ENCODE measurements around the gene CHCHD1.

CHCHD1 gene

DNA sequence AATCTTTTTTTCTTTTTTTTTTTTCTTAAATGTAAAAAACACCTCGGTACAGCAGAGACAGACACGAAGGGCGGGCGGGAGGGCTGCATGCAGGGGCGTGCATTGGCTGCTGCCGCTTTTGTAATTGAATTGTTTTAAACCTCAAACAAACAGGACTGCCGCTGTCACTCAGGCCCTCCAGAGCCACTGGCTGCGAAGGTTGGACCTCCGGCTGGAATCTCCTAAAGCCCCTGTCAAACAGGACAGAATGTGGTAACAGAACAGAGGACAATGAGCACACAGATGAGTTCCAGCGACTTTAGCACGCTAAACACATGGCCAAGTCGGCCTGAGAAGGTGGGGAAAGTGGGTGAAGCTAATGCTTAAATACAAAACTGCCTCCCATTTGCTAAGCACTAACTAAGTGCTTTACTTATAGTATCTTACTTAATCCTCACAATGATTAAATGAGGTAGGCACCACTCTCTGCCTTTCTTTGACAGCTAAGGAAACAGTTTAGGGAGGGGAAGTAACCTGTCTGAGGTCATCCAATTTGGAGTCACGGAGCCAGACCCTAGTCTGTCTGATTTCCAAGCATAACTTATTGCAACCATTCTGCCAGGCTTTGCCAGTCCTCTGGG, 32.5 kb downstream of the CHCHD1 start:
- H3K27ac ChIP-seq = no peak overlapping the region
- no peak overlapping the region for H3K9ac ChIP-seq (ENCODE audit: insufficient read length)
- H3K9me3 ChIP-seq (ENCODE audit: low read depth, low read length) = no peaks in the 10 kb centered on the region
- H3K36me3 ChIP-seq (ENCODE audit: insufficient read depth, low read length) = no peaks in the 10 kb centered on the region
- no peak for DNase-seq (ENCODE audit: low read depth, low spot score)
- H3K4me3 ChIP-seq = no peak overlapping the region
- TF ChIP-seq POLR2AphosphoS5 (IDR thresholded peaks at IDR 0.05; ENCODE audit: borderline replicate concordance, low read depth, low read length) = no peak
- TF ChIP-seq FOXP2 (optimal IDR thresholded peaks at IDR 0.05; ENCODE audit: control extremely low read depth, extremely low read length, insufficient read depth) = no peak
- TF ChIP-seq EZH2 (IDR thresholded peaks at IDR 0.05) = no peak

DNA sequence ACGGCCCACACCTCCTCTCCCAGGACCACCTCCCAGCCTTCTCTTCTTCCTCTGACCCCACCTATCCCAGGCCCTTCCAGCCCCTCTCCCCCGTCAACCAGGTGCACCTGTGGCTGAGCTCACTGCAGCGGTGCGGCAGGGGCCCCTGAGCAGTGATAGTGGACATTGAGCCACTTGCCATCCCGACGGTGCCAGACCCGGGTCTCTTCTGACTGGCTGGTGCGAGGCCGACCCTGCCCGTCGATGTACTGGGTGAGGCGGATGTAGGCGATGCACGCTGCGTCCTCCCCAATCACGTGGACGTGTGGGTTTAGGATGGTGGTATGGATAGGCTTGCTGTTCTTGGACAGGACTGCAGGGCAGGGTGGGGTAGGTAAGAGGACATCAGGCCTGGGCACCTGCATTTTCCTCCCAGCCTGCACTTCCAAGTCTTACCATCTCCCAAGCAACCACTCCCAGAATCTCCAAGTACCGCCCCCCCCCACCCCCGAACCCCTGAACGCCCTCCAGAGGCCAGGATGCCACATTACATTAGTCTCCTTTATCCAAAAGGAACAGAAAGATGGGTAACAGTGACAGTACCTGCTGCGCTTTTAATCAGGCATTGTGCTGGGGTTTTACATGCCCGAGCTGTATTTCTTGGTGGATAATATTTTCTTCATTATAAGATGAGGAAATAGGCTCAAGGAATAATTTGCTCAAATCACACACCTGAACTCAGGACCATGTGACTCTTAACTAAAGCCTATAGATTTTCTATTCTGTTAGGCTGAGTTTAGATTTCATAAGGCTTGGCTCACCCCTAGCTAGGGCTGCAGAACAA, 33.3 kb downstream of the CHCHD1 start:
- no peak for DNase-seq (ENCODE audit: low read depth, low spot score)
- H3K36me3 ChIP-seq (ENCODE audit: insufficient read depth, low read length) = no peaks in the 10 kb centered on the region
- H3K9me3 ChIP-seq (ENCODE audit: low read depth, low read length) = no peaks in the 10 kb centered on the region
- peak overlapping the region; percentile 77; the same call in 1 of the 2 replicates for H3K27ac ChIP-seq
- H3K9ac ChIP-seq (ENCODE audit: insufficient read length) = no peak overlapping the region
- no peak for TF ChIP-seq POLR2AphosphoS5 (IDR thresholded peaks at IDR 0.05; ENCODE audit: borderline replicate concordance, low read depth, low read length)
- TF ChIP-seq FOXP2 (optimal IDR thresholded peaks at IDR 0.05; ENCODE audit: control extremely low read depth, extremely low read length, insufficient read depth) = no peak
- TF ChIP-seq EZH2 (IDR thresholded peaks at IDR 0.05) = no peak
- H3K4me3 ChIP-seq = no peak overlapping the region

DNA sequence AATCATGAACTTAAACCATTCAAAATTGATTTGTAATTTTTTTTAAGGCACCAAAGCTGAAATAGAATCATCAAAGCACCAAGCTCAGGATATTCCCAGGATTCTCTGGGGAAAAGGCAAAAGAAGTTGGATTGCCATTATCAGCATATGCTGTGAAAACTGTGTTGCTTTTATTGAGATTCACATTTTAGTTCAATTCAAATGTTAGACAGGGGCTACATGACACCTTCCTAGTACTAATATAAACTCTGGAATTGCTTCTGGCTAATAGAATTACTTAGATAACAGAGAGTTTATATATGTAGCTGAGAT, 33.8 kb downstream of the CHCHD1 start:
- H3K27ac ChIP-seq = peak overlapping the region; percentile 77
- no peak for DNase-seq (ENCODE audit: low read depth, low spot score)
- TF ChIP-seq FOXP2 (optimal IDR thresholded peaks at IDR 0.05; ENCODE audit: control extremely low read depth, extremely low read length, insufficient read depth) (no peak), EZH2 (IDR thresholded peaks at IDR 0.05) (no peak), POLR2AphosphoS5 (IDR thresholded peaks at IDR 0.05; ENCODE audit: borderline replicate concordance, low read depth, low read length) (no peak)
- no peak overlapping the region for H3K9ac ChIP-seq (ENCODE audit: insufficient read length)
- no peaks in the 10 kb centered on the region for H3K9me3 ChIP-seq (ENCODE audit: low read depth, low read length)
- no peaks in the 10 kb centered on the region for H3K36me3 ChIP-seq (ENCODE audit: insufficient read depth, low read length)
- H3K4me3 ChIP-seq = no peak overlapping the region

DNA sequence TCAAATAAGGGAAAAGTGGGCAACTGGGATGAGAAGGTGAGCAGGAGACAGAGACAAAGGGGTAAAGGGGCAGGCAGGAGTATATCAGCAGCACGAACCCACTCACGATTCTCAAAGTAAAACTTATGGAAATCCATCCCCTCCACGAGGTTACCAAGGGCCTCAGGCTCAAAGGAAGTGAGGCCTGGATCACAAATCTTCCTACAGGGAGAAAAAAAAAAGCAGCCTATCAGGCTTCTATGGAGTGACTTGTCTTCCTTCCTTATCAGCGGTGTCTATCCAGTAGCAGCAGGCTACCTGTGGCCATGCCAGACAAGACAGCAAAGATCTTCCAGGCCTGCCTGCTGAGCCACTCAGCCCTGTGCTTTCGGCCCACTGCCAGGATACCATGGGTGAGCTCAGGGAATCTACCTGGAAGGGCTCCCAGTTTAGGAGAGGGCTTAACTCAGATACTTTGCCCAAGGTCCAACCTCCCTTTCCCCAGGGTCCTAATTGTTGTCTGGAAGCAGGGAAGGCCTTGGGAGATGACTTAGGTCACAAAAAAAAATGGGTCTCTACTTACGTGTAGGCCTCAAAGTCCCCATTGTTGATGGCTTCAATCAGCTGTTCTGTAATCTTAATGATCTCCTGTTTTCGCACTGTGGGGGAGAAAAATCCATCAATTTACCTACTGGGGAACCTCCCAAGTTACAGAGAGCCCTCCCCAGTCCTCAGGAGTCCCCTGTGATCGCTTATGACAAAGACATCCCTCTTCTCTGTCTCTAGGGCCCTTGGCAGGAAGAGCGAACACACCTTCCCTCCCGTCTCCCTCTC, 35.3 kb downstream of the CHCHD1 start:
- no peaks in the 10 kb centered on the region for H3K9me3 ChIP-seq (ENCODE audit: low read depth, low read length)
- no peak overlapping the region for H3K27ac ChIP-seq
- H3K9ac ChIP-seq (ENCODE audit: insufficient read length) = no peak overlapping the region
- no peak for TF ChIP-seq EZH2 (IDR thresholded peaks at IDR 0.05)
- TF ChIP-seq POLR2AphosphoS5 (IDR thresholded peaks at IDR 0.05; ENCODE audit: borderline replicate concordance, low read depth, low read length) = no peak
- no peak for TF ChIP-seq FOXP2 (optimal IDR thresholded peaks at IDR 0.05; ENCODE audit: control extremely low read depth, extremely low read length, insufficient read depth)
- H3K36me3 ChIP-seq (ENCODE audit: insufficient read depth, low read length) = no peaks in the 10 kb centered on the region
- DNase-seq (ENCODE audit: low read depth, low spot score) = no peak
- H3K4me3 ChIP-seq = no peak overlapping the region

DNA sequence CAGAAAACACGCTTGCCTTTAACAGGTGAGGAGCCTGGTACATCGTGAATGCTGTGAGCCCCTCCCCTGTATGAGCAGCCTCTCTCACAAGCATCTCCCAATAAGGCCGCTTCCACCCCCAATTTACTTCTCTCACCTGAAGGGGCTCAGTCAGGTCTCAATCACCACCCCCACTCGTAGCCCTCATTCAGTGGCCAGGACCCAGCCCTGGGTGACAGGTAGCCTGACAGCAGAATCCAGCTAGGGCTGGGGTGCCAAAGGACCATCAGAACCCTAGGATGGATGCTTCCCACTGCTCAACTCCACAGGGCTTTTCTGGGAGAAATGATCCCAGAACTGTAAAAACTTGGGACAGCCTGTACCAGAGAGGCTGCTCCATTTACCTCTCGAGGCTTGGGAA, 36.0 kb downstream of the CHCHD1 start:
- Histone ChIP-seq H3K36me3 (ENCODE audit: insufficient read depth, low read length) (no peaks in the 10 kb centered on the region), H3K4me3 (no peak overlapping the region), H3K27ac (no peak overlapping the region), H3K9ac (ENCODE audit: insufficient read length) (no peak overlapping the region), H3K9me3 (ENCODE audit: low read depth, low read length) (no peaks in the 10 kb centered on the region)
- TF ChIP-seq POLR2AphosphoS5 (IDR thresholded peaks at IDR 0.05; ENCODE audit: borderline replicate concordance, low read depth, low read length) (no peak), EZH2 (IDR thresholded peaks at IDR 0.05) (no peak), FOXP2 (optimal IDR thresholded peaks at IDR 0.05; ENCODE audit: control extremely low read depth, extremely low read length, insufficient read depth) (no peak)
- DNase-seq (ENCODE audit: low read depth, low spot score) = no peak

DNA sequence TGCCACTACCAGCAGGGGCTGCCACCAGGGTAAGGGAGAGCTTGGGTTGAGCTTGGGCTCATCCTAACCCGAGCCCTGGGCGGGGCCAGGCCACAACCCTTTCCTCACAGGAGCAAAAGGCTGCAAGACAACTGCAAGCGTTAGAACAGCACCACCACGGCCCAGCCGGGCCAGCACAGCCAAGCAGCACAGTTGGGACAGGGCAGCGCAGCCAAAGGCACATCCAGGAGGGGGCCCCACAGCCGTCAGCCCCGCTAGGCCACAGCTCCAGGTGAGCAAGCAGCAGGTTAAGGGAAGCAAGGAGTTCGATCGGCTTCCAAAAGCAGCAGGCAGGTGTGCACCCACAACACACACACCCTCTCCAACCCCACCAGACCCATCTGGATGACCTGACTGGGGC, 36.6 kb downstream of the CHCHD1 start:
- Histone ChIP-seq H3K36me3 (ENCODE audit: insufficient read depth, low read length) (no peaks in the 10 kb centered on the region), H3K9ac (ENCODE audit: insufficient read length) (no peak overlapping the region), H3K4me3 (no peak overlapping the region), H3K27ac (no peak overlapping the region), H3K9me3 (ENCODE audit: low read depth, low read length) (no peaks in the 10 kb centered on the region)
- no peak for DNase-seq (ENCODE audit: low read depth, low spot score)
- TF ChIP-seq POLR2AphosphoS5 (IDR thresholded peaks at IDR 0.05; ENCODE audit: borderline replicate concordance, low read depth, low read length) (no peak), FOXP2 (optimal IDR thresholded peaks at IDR 0.05; ENCODE audit: control extremely low read depth, extremely low read length, insufficient read depth) (no peak), EZH2 (IDR thresholded peaks at IDR 0.05) (no peak)

DNA sequence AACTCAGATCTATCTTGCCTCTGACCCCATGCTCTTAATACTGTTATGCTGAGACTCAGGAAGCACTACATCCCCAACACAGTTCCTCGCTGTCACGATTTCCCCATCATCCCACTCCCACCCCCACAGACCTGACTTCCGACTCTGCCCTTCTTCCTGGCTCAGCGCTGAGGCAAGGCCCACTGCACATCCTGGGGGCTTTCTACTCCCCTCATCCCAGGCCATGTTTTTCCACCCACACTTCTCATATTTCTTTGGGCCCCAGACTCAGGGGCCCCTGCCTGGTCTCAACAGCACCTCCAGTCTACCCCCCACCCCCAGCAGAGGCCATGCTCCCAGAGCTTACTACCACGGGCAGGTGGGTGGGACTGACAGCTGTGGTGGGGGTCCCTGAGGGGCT, 37.2 kb downstream of the CHCHD1 start:
- no peak for DNase-seq (ENCODE audit: low read depth, low spot score)
- TF ChIP-seq POLR2AphosphoS5 (IDR thresholded peaks at IDR 0.05; ENCODE audit: borderline replicate concordance, low read depth, low read length) (no peak), EZH2 (IDR thresholded peaks at IDR 0.05) (no peak), FOXP2 (optimal IDR thresholded peaks at IDR 0.05; ENCODE audit: control extremely low read depth, extremely low read length, insufficient read depth) (no peak)
- no peak overlapping the region for H3K4me3 ChIP-seq
- no peak overlapping the region for H3K27ac ChIP-seq
- no peaks in the 10 kb centered on the region for H3K36me3 ChIP-seq (ENCODE audit: insufficient read depth, low read length)
- no peak overlapping the region for H3K9ac ChIP-seq (ENCODE audit: insufficient read length)
- H3K9me3 ChIP-seq (ENCODE audit: low read depth, low read length) = no peaks in the 10 kb centered on the region

DNA sequence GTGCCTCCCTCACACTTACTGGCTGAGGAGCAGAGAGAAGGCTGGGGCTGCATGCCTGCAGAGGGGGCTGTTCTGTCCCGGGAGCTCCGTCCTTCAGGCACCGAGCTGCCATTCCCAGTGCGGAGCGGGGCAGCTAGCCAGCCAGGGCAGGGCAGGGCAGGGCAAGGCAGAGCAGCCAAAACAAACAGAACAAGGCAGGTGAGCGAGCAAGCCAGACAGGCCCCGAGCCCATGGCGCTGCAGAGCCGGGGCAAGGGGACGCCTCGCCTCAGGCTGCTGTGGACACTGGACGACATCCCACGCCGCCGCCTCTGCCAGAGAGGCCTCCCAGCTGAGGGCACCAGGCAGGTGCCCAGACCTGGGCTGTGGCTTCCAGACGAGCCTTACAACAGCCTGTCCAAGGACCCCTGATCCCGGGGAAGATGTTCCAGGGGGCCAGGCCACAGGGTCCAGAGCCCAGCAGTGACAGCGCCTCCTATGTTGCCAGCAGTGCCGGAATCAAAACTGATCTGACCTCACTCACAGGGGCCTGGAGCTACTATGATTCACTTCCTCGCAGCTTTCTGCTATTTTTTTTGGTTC, 37.8 kb downstream of the CHCHD1 start:
- no peak overlapping the region for H3K4me3 ChIP-seq
- TF ChIP-seq FOXP2 (optimal IDR thresholded peaks at IDR 0.05; ENCODE audit: control extremely low read depth, extremely low read length, insufficient read depth) (no peak), POLR2AphosphoS5 (IDR thresholded peaks at IDR 0.05; ENCODE audit: borderline replicate concordance, low read depth, low read length) (no peak), EZH2 (IDR thresholded peaks at IDR 0.05) (no peak)
- no peak overlapping the region for H3K9ac ChIP-seq (ENCODE audit: insufficient read length)
- no peaks in the 10 kb centered on the region for H3K9me3 ChIP-seq (ENCODE audit: low read depth, low read length)
- DNase-seq (ENCODE audit: low read depth, low spot score) = no peak
- H3K27ac ChIP-seq = no peak overlapping the region
- no peaks in the 10 kb centered on the region for H3K36me3 ChIP-seq (ENCODE audit: insufficient read depth, low read length)
